Left lobe of liver (tissue), 2 donors: Measurements from ENCODE around the gene RHBDL2. TPM values are rescaled to one million over a fixed set of nuclear protein-coding genes. Genes with fewer than 3 reads are reported as not detected.
A peak's percentile ranks its signal among the peaks of the same experiment; 100 is the strongest.
"Not testable (repeated sequence)": the region's sequence is repeated elsewhere in the genome, so short reads cannot be mapped to it uniquely, and the experiment has no call there.

Experiments used
- ATAC-seq: fragments of 200-7000 bp; cut with Tn5 transposase; one replicate; pipeline ENCODE4 v1.9.1; 2020; ENCODE audit warnings: mild to moderate bottlenecking, moderate library complexity
- DNase-seq: peaks from one replicate; pipeline ENCODE4 v3.0.0-alpha.2; 2020; ENCODE audit warnings: low spot score
- total RNA-seq: library from RNA; stranded (reverse); gene quantifications from one replicate; pipeline ENCODE4 v1.2.1, GENCODE V29; 2021
- donor health status: DM: no; HTN: no; CAD: no; lungs with moderate emphysema.
- donor health status: DM: no; HTN: yes; CAD: no.

The RHBDL2 gene, protein sequence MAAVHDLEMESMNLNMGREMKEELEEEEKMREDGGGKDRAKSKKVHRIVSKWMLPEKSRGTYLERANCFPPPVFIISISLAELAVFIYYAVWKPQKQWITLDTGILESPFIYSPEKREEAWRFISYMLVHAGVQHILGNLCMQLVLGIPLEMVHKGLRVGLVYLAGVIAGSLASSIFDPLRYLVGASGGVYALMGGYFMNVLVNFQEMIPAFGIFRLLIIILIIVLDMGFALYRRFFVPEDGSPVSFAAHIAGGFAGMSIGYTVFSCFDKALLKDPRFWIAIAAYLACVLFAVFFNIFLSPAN
- not detected for total RNA-seq

DNA sequence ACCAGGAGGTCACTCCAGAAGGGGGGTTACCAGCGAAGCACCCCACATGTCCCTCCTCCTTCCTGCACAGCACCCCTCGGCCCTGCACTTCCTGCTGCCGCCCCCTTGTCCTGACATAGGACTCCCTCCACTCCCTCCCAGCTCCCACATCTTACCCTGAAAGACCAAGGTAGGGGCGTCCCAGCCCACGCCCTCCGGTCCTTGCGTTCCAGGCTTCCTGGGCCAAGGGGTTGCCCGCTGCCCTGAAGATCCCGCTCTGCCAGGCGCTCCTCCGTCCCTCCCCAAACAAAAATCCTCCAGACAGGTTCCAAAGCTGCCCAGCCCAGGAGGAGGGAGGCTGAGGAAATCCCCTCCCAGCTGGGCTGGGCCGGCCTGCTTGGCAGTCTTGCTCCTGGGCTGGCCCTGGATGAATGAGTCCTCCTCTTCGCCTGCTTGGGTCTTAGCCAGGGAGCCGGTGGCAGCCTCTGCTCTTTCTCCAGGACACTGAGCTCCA is at the start of gene RHBDL2:
RHBDL2 (minus strand) TSS at position 304 of the 493 bp plus-strand sequence. CDS start 22,618 bp downstream, outside the sequence.
- no peak for DNase-seq

DNA sequence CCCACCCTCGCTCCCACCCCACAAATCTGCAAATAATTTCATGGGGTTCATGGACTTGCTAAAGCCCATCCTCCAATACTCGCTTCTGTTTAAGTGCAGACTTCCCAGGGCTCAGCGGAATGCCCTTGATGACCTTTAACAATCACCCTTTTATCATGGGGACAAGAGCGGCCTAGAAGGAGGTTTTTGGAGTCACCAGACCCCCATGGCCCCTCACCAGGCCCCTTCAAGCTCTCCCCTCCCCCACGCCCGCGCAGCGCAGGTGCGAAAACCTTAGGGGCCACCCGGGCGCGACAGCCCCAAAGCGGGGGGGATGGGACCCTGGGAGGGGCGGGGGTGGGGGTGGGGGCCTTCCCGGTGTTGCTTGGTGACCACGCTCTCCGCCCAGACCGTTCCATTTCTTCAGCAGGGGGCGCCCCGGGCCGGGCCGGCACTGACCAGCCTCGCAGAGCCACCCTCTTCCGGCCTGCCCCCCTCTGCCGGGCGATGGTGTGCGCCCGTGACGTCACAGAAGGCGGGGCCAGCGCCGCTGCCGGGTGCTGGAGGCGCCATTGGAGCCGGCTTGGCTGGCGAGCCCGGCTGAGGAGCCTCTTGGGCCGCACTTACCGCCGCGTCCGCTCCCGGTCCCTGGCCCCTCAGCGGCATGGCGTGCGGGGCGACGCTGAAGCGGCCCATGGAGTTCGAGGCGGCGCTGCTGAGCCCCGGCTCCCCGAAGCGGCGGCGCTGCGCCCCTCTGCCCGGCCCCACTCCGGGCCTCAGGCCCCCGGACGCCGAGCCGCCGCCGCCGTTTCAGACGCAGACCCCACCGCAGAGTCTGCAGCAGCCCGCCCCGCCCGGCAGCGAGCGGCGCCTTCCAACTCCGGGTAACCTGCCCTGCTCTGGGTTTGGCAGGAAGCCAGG is 49.4 kb upstream of the RHBDL2 start, which contains the start of gene AKIRIN1:
AKIRIN1 (plus strand) TSS at position 539 of the 900 bp plus-strand sequence; CDS start at position 644, 105 bp downstream.
- peak; percentile 94 for ATAC-seq
- peak; percentile 99 for DNase-seq

More for the DNA sequence above, at the start of gene RHBDL2:
- ATAC-seq = peak; percentile 68

DNA sequence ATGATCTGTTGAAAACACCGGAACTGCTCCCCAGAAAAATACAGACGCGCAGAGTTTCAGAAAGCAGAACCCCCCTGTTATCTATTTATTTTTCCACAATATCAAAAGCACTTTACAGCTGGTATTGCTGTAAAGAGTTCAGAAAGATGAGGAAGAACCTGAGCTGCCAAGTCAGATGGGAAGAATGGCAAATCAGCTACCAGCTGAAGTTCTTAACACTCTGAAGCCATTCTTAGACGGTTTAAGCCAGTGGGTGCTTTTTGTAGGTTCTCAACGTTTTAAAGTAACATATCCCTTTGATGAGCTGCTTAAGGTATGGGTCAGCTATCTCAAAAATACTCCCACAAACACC is 48.7 kb upstream of the RHBDL2 start:
- no peak for DNase-seq
- no peak for ATAC-seq

DNA sequence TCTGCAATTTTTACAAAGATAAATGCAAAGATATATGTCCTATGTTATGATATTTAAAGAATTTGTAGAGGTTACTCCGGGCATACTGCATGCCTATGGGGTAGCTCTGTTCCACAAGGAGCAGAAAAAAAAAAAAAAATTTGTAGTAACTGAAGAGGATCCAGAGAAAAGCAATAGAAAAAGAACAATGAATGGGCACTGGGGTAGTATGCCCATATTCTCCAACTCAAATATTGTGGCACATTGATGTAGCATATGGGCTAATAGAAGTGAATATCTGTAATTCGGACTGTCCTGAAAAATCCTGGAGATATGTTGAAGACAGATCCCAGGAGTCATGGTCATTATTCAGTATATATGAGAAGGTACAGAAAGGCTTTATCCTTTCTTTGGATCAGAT is 48.3 kb upstream of the RHBDL2 start:
- DNase-seq (no peak), ATAC-seq (no peak)

DNA sequence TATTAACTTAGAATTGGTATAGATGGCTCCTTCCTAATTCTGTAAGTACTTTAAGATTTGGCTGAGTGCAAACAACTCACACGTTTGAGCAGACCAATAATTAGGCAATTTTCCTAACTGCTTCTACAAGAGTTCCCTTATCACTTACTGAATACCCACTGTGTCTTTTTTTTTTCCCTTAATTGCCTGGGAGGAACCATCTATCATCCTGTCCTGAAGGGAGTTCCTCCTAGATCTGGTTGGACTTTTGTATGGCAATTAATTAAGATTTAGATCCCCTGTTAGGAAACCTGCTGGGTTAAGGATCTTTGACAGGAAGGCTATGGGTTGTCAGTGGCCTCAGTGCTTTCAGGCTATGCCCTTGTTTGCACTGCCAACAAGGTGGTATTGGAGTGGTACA is 37.8 kb upstream of the RHBDL2 start:
- not testable (repeated sequence) for ATAC-seq, DNase-seq

DNA sequence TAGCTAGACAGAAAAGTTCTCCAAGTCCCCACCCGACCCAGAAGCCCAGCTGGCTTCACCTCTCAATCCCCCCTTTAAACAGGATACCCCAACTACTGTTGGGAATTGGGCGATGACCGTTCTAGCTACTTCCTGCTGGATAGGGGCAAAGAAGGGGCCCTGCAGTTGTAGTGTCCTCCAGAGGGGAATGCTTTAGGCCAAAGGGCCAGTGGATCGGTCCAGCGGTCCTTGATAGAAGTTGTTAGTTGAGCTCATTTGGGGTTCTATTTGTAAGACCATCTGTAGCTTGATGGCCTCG is 36.6 kb upstream of the RHBDL2 start:
- DNase-seq, ATAC-seq: not testable (repeated sequence)

DNA sequence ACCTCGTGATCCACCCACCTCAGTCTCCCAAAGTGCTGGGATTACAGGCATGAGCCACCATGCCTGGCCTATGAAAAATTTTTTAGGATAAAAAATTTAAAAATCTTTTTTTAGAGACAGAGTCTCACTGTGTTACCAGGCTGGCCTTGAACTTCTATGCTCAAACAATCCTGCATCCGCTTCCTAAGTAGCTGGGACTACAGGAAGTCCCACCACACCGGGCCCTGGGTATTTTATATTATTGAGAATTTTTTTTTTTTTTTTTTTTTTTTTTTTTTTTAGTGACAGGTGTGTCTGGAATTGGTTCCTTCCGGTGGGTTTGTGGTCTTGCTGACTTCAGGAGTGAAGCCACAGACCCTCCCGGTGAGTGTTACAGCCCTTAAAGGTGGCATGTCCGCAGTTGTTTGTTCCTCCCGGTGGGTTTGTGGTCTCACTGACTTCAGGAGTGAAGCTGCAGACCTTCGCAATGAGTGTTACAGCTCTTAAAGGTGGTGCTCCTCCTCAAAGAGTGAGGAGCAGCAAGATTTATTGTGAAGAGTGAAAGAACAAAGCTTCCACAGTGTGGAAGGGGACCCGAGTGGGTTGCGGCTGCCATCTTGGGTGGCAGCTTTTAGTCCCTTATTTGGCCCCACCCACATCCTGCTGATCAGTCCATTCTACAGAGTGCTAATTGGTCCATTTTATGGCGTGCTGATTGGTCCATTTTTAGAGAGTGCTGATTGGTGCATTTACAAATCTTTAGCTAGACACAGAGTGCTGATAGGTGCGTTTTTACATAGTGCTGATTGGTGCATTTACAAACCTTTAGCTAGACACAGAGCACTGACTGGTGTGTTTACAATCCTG is 36.0 kb upstream of the RHBDL2 start:
- ATAC-seq, DNase-seq: not testable (repeated sequence)

DNA sequence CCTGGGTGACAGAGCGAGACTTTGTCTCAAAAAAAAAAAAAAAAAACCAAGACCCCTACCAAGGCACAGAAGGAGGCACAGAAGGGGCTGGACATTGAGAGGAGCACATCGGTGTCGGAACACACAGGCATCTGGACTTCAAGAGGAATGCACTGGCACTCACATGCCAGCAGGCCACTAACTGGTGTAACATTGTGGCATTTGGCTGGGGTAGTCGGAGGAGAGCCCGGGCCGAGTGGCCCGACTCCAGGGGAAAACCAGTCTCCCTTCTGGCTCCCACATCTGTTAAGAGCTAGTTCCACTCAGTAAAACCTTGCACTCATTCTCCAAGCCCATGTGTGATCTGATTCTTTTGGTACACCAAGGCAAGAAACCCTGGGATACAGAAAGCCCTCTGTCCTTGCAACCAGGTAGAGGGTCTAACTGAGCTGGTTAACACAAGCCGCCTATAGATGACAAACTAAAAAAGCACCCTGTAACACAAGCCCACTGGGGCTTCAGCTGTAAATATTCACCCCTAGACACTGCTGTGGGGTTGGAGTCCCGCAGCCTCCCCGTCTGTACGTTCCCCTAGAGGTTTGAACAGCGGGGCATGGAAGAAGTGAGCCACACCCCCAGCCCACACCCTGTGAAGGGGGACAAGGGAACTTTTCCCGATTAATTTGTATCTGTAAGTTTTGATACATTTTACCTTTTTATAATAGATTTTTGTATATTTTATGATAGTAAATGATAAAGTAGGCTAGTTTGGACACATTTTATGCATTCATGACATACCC is 32.2 kb upstream of the RHBDL2 start:
- DNase-seq (no peak), ATAC-seq (peak; percentile 60)

DNA sequence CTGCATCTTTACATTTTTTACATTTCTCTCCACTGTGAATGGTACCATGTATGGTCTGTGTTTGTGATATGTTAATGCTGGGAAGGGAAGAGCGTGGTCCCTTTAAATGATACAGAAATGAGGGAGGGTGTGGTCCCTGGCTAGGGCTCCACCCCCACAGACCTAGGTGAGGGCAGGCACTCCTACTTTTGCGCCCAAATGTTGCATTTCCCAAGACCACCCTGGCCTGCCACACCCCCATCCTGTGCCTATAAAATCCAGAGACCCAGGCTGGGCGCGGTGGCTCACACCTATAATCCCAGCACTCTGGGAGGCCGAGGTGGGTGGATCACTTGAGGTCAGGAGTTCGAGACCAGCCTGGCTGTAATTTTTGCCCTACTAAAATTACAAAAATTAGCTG is 31.5 kb upstream of the RHBDL2 start:
- not testable (repeated sequence) for DNase-seq, ATAC-seq

DNA sequence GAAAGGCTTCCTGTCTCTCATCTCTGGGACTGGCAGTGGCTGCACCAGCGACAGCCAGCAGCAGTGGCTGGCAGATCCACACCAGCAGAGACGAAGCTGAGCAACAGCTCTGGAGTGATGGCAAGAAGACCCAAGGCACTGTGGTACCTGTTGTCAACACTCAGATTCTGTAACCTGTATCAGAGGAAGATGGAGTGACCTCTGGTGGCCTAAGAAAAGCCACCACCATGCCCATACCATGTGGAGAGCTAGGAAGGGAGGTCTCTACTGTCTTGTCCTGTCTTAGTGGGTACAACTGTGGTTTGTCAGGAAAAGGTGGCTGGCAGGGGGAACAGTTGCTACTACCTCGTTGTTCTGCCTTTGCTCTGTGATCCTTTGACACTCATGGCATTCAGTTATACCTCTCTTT is 22.5 kb upstream of the RHBDL2 start:
- DNase-seq = no peak
- ATAC-seq = peak; percentile 55

DNA sequence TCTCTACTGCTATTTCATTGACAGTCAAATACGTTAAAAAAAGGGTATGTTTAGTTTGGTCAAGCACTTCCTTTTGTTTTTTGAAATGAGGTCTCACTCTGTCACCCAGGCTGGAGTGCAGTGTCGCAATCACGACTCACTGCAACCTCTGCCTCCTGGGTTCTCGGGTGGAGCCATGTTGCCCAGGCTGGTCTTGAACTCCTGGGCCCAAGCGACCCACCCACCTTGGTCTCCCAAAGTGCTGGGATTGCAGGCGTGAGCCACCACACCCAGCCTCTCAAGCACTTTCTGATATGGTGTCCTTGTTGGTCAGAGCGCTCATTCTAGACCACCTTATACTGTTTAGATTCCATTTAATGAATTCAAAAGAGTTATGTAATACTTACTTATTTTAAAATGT is 20.9 kb upstream of the RHBDL2 start:
- ATAC-seq = no peak
- no peak for DNase-seq

DNA sequence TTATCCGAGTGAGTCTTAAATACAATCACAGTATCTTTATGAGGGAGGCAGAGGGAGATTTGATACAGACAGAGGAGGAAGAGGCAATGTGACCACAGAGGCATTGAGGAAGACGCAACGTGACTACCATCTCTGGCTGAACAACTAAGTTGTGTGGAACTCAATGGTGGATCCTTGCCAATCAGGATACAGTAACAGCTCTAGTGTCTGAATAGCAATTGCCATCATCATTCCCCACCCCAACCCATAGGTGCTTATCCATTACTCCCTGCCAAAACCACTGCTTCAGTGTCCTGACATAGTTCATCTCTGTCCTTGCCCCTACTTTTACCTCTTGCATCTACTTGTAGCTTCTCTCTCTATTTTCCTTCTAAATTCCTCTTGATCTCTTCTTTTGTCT is 20.5 kb upstream of the RHBDL2 start:
- ATAC-seq = no peak
- no peak for DNase-seq

DNA sequence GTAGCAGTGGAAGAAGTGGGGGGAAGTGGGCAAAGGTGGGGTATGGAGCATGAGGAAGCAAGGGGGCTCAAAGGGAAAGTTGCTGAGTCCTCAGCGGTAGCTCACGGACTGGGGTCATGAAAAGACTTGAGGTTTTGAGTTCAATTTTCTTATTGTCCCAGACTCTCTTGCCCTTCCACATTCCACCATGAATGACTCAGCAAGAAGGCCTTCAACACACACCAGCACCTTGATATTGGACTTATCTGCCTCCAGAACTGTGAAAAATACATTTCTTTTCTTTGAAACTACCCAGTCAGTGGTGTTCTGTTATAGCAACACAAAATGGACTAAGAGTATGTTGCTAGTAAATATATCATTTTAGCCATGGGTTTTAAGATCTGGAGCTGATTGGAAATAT is 17.3 kb upstream of the RHBDL2 start:
- ATAC-seq (no peak), DNase-seq (no peak)

DNA sequence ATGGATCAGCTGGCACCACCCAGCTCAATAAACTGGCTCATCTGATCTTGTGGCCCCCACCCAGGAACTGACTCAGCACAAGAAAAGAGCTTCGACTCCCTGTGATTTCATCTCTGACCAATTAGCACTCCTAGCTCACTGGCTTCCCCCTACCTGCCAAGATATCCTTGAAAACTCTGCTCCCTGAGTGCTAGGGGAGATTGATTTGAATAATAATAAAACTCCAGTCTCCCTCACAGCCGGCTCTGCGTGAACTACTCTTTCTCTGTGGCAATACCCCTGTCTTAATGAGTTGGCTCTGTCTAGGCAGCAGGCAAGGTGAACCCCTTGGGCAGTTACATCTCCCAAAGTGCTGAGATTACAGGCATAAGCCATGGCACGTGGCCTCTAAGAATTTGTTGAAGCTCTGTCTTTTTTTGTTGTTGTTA is 11.8 kb upstream of the RHBDL2 start:
- no peak for ATAC-seq
- DNase-seq = no peak

DNA sequence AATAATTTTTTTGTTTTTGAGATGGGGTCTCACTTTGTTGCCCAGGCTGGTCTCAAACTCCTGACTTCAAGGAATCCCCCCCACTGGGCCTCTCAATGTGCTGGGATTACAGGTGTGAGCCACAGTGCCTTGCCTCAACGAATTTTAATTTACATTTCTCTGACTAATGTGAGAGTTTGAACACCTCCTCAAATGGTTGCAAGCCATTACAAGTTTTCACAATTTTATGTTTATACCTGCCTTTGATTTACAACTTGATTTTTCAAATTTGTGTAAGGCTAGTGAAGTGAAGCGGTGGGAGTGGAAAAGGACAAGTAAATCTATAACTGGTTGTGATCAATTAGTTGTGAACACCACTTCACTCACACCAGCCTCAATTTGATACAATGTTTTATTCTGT is 8.9 kb upstream of the RHBDL2 start:
- DNase-seq = no peak
- no peak for ATAC-seq

DNA sequence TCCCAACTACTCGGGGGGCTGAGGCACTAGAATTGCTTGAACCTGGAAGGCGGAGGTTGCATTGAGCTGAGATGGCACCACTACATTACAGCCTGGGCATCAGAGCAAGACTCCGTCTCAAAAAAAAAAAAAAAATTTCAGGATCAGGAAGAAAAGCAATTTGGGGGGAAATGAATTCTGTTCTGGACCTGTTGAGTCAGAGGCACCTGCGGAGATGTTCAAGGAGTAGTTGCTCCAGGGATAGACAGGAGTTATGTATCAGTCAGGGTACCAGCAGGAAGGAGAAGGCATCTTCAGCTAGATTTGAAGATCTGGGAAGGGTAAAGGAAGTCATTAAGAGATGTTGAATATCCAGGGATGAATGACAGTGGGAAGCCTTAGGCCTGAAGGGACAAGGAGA is 2.9 kb upstream of the RHBDL2 start:
- no peak for ATAC-seq
- no peak for DNase-seq

DNA sequence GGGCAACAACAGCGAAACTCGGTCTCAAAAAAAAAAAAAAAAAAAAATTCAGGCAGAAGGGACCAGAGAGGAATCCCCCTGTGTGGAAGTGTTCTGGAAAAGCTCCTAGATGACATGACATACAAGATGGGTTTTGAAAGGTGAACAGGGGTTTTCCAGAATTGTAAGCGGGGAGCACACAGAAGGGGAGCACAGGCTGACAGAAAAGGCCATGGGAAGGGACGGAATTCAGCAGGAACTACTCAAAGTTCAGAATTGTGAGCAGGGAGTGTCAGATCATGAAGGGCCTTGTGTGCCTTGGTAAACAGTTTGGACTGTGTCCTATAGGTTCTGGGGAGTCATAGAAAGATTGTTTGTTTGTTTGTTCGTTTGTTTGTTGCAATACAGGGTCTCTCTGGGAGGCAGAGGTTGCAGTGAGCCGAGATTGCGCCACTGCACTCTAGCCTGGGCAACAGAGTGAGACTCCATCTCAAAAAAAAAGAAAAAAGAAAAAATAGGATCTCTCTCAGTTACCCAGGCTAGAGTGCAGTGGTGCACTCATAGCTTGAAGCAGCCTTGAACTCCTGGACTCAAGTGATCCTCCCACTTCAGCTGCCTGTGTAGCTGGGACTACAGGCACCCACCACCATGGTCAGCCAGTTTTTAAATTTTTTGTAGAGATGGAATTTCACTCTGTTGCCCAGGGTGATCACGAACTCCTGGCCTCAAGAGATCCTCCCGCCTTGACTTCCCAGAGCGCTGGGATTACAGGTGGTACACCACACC is 1.2 kb upstream of the RHBDL2 start:
- no peak for DNase-seq
- no peak for ATAC-seq

DNA sequence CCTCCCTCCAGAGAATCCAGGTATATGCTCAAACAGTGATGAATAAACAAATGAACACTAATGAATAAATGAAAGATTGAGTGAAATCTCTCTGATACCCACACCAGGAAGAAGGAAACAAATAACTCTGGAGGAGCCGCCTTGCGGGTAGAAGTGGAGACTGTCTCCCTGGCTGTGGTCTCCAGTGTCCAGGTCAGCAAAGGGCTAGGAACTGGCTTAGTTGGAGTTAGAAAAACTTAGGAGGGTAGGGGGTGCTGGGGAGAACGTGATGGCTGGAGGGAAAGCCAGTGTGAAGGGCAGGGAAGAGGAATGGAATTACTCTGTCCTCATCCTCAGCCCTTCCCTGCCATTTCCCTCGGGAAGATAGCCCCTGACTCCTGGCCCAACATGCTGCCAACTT is 537 bp downstream of the RHBDL2 start:
- DNase-seq (no peak), ATAC-seq (no peak)

DNA sequence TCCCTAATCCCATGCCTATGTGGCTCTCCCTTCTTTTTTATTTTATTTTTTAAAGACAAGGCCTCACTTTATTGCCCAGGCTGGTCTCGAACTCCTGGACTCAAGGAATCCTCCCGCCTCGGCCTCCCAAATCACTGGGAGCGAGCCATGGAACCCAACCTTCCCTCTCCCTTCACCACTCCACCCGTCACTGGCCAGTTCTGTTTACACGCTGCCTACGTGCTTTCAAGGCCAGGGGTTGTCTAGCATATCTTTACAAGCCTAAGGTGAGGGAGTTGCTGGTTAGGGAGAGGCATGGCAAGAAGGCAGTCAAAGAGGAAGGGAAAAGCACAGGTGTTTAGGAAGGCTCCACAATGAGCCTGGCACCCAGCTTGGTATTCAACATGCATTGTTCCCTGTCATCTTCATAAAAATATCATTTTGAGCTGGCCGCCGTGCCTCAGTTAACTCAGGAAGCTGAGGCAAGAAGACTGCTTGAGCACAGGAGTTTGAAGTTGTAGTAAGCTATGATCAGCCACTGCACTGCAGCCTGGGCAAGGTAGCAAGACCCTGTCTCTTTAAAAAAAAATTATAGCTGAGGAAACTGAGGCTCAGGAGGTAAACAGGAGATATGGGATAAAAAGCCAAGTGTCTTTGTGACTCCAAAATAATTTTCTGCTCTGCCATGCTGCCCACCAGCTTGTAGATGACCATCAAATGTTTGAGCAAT is 1.1 kb downstream of the RHBDL2 start:
- DNase-seq = no peak
- ATAC-seq = no peak
